ENCODE measurements around the gene ETV1.

ETV1 gene

GRCh38 chr7:13947535-13947934 lies 41.9 kb downstream of the ETV1 start:
- no peak overlapping the region for H2BK5ac ChIP-seq (ENCODE audit: low read length)
- no peak for DNase-seq
- H3K4me2 ChIP-seq (ENCODE audit: low read length), result no peak overlapping the region
- H3K27me3 ChIP-seq (ENCODE audit: insufficient read depth, low read length, poor library complexity), result no peaks in the 10 kb centered on the region
- no peak overlapping the region for H2BK15ac ChIP-seq (replicated peaks; ENCODE audit: low read depth)
- no peak overlapping the region for H2BK120ac ChIP-seq (ENCODE audit: low read depth, low read length)
- H3K4ac ChIP-seq (ENCODE audit: low read depth, low read length), result no peak overlapping the region
- no peaks in the 10 kb centered on the region for H3K79me1 ChIP-seq (ENCODE audit: low read length)
- H3K4me3 ChIP-seq (ENCODE audit: low read length), result no peak overlapping the region
- H2AK5ac ChIP-seq (ENCODE audit: low read length), result no peak overlapping the region
- no CpG with 5 or more reads among the region's 1 CpG for WGBS (ENCODE audit: extremely low coverage, insufficient coverage, low lambda C conversion rate)
- no peaks in the 10 kb centered on the region for H3K79me2 ChIP-seq (ENCODE audit: control insufficient read depth, insufficient read depth, low read length)
- no peak overlapping the region for H3K9ac ChIP-seq (ENCODE audit: low read length)
- H3K23ac ChIP-seq (ENCODE audit: low read length), result no peak overlapping the region
- H4K8ac ChIP-seq (ENCODE audit: low read depth, low read length), result no peak overlapping the region
- no peak overlapping the region for H4K5ac ChIP-seq (ENCODE audit: low read length)
- H3K18ac ChIP-seq (ENCODE audit: low read length), result no peak overlapping the region
- no peaks in the 10 kb centered on the region for H3K36me3 ChIP-seq (ENCODE audit: control insufficient read depth, insufficient read depth, low read length)
- H3K56ac ChIP-seq (ENCODE audit: low read length), result no peak overlapping the region
- no peaks in the 10 kb centered on the region for H3K4me1 ChIP-seq (ENCODE audit: control insufficient read depth, low read depth, low read length)
- no peak overlapping the region for H3K27ac ChIP-seq (ENCODE audit: low read depth, low read length)

- no peak overlapping the region for H4K8ac ChIP-seq (ENCODE audit: low read depth, low read length)
- no peaks in the 10 kb centered on the region for H3K79me2 ChIP-seq (ENCODE audit: control insufficient read depth, insufficient read depth, low read length)
- no CpG with 5 or more reads among the region's 1 CpG for WGBS (ENCODE audit: extremely low coverage, insufficient coverage, low lambda C conversion rate)
- H3K4me3 ChIP-seq (ENCODE audit: low read length), result no peak overlapping the region
- H3K23ac ChIP-seq (ENCODE audit: low read length), result no peak overlapping the region
- H3K4me1 ChIP-seq (ENCODE audit: control insufficient read depth, low read depth, low read length), result no peaks in the 10 kb centered on the region
- no peaks in the 10 kb centered on the region for H3K27me3 ChIP-seq (ENCODE audit: insufficient read depth, low read length, poor library complexity)
- H3K27ac ChIP-seq (ENCODE audit: low read depth, low read length), result no peak overlapping the region
- no peak overlapping the region for H2BK5ac ChIP-seq (ENCODE audit: low read length)
- H3K18ac ChIP-seq (ENCODE audit: low read length), result no peak overlapping the region
- no peak overlapping the region for H3K9ac ChIP-seq (ENCODE audit: low read length)
- no peaks in the 10 kb centered on the region for H3K79me1 ChIP-seq (ENCODE audit: low read length)
- no peak overlapping the region for H2BK15ac ChIP-seq (replicated peaks; ENCODE audit: low read depth)
- no peaks in the 10 kb centered on the region for H3K36me3 ChIP-seq (ENCODE audit: control insufficient read depth, insufficient read depth, low read length)
- no peak for DNase-seq
- no peak overlapping the region for H4K5ac ChIP-seq (ENCODE audit: low read length)
- H3K4ac ChIP-seq (ENCODE audit: low read depth, low read length), result no peak overlapping the region
- no peak overlapping the region for H2BK120ac ChIP-seq (ENCODE audit: low read depth, low read length)
- no peak overlapping the region for H3K56ac ChIP-seq (ENCODE audit: low read length)
- H2AK5ac ChIP-seq (ENCODE audit: low read length), result no peak overlapping the region
- no peak overlapping the region for H3K4me2 ChIP-seq (ENCODE audit: low read length)
Measured at GRCh38 chr7:13946181-13946580, 43.3 kb downstream of the ETV1 start.

- Histone ChIP-seq H3K79me2 (ENCODE audit: control insufficient read depth, insufficient read depth, low read length) (no peaks in the 10 kb centered on the region), H2BK5ac (ENCODE audit: low read length) (no peak overlapping the region), H3K4me1 (ENCODE audit: control insufficient read depth, low read depth, low read length) (no peaks in the 10 kb centered on the region), H3K27me3 (ENCODE audit: insufficient read depth, low read length, poor library complexity) (no peaks in the 10 kb centered on the region), H3K4me2 (ENCODE audit: low read length) (no peak overlapping the region), H4K8ac (ENCODE audit: low read depth, low read length) (no peak overlapping the region), H3K18ac (ENCODE audit: low read length) (no peak overlapping the region), H3K23ac (ENCODE audit: low read length) (no peak overlapping the region), H3K36me3 (ENCODE audit: control insufficient read depth, insufficient read depth, low read length) (no peaks in the 10 kb centered on the region), H2BK120ac (ENCODE audit: low read depth, low read length) (no peak overlapping the region), H2BK15ac (replicated peaks; ENCODE audit: low read depth) (no peak overlapping the region), H3K27ac (ENCODE audit: low read depth, low read length) (no peak overlapping the region), H3K4me3 (ENCODE audit: low read length) (no peak overlapping the region), H3K79me1 (ENCODE audit: low read length) (no peaks in the 10 kb centered on the region), H3K9ac (ENCODE audit: low read length) (no peak overlapping the region), H2AK5ac (ENCODE audit: low read length) (no peak overlapping the region), H4K5ac (ENCODE audit: low read length) (no peak overlapping the region), H3K4ac (ENCODE audit: low read depth, low read length) (no peak overlapping the region), H3K56ac (ENCODE audit: low read length) (no peak overlapping the region)
- no CpG with 5 or more reads among the region's 7 CpGs for WGBS (ENCODE audit: extremely low coverage, insufficient coverage, low lambda C conversion rate)
- no peak for DNase-seq
Measured at GRCh38 chr7:13945670-13946069, 43.8 kb downstream of the ETV1 start.

- peaks cover 3% of the 10 kb centered on the region for H3K36me3 ChIP-seq (ENCODE audit: control insufficient read depth, insufficient read depth, low read length)
- H2BK5ac ChIP-seq (ENCODE audit: low read length), result no peak overlapping the region
- DNase-seq, result no peak
Measured at GRCh38 chr7:13933536-13933935, 55.9 kb downstream of the ETV1 start.

GRCh38 chr7:13933091-13933490 lies 56.4 kb downstream of the ETV1 start:
- WGBS (ENCODE audit: extremely low coverage, insufficient coverage, low lambda C conversion rate), result no CpG with 5 or more reads among the region's 3 CpGs
- Histone ChIP-seq H3K9ac (ENCODE audit: low read length) (no peak overlapping the region), H3K56ac (ENCODE audit: low read length) (no peak overlapping the region), H4K5ac (ENCODE audit: low read length) (no peak overlapping the region), H3K4me1 (ENCODE audit: control insufficient read depth, low read depth, low read length) (no peaks in the 10 kb centered on the region), H3K4me3 (ENCODE audit: low read length) (no peak overlapping the region), H2BK15ac (replicated peaks; ENCODE audit: low read depth) (no peak overlapping the region), H3K23ac (ENCODE audit: low read length) (no peak overlapping the region), H3K4me2 (ENCODE audit: low read length) (no peak overlapping the region), H3K79me2 (ENCODE audit: control insufficient read depth, insufficient read depth, low read length) (no peaks in the 10 kb centered on the region), H3K27ac (ENCODE audit: low read depth, low read length) (no peak overlapping the region), H2BK120ac (ENCODE audit: low read depth, low read length) (no peak overlapping the region), H3K79me1 (ENCODE audit: low read length) (no peaks in the 10 kb centered on the region), H3K36me3 (ENCODE audit: control insufficient read depth, insufficient read depth, low read length) (peaks cover 3% of the 10 kb centered on the region), H4K8ac (ENCODE audit: low read depth, low read length) (no peak overlapping the region), H2BK5ac (ENCODE audit: low read length) (no peak overlapping the region), H2AK5ac (ENCODE audit: low read length) (no peak overlapping the region), H3K27me3 (ENCODE audit: insufficient read depth, low read length, poor library complexity) (no peaks in the 10 kb centered on the region), H3K18ac (ENCODE audit: low read length) (no peak overlapping the region), H3K4ac (ENCODE audit: low read depth, low read length) (no peak overlapping the region)
- no peak for DNase-seq

More at GRCh38 chr7:13933536-13933935, 55.9 kb downstream of the ETV1 start:
- H2BK120ac ChIP-seq (ENCODE audit: low read depth, low read length), result no peak overlapping the region
- H3K79me1 ChIP-seq (ENCODE audit: low read length), result no peaks in the 10 kb centered on the region
- no peak overlapping the region for H3K23ac ChIP-seq (ENCODE audit: low read length)
- WGBS (ENCODE audit: extremely low coverage, insufficient coverage, low lambda C conversion rate), result no CpG with 5 or more reads among the region's 5 CpGs
- no peak overlapping the region for H2AK5ac ChIP-seq (ENCODE audit: low read length)
- H2BK15ac ChIP-seq (replicated peaks; ENCODE audit: low read depth), result no peak overlapping the region
- no peaks in the 10 kb centered on the region for H3K79me2 ChIP-seq (ENCODE audit: control insufficient read depth, insufficient read depth, low read length)
- H3K4me1 ChIP-seq (ENCODE audit: control insufficient read depth, low read depth, low read length), result no peaks in the 10 kb centered on the region
- H3K27me3 ChIP-seq (ENCODE audit: insufficient read depth, low read length, poor library complexity), result no peaks in the 10 kb centered on the region
- no peak overlapping the region for H4K5ac ChIP-seq (ENCODE audit: low read length)
- H3K18ac ChIP-seq (ENCODE audit: low read length), result peak overlapping the region; percentile 60
- no peak overlapping the region for H3K56ac ChIP-seq (ENCODE audit: low read length)
- no peak overlapping the region for H3K9ac ChIP-seq (ENCODE audit: low read length)
- H3K4ac ChIP-seq (ENCODE audit: low read depth, low read length), result no peak overlapping the region
- no peak overlapping the region for H3K4me3 ChIP-seq (ENCODE audit: low read length)
- H3K27ac ChIP-seq (ENCODE audit: low read depth, low read length), result no peak overlapping the region
- H3K4me2 ChIP-seq (ENCODE audit: low read length), result no peak overlapping the region
- H4K8ac ChIP-seq (ENCODE audit: low read depth, low read length), result no peak overlapping the region

GRCh38 chr7:13932131-13932530 lies 57.3 kb downstream of the ETV1 start:
- H3K4me3 ChIP-seq (ENCODE audit: low read length), result no peak overlapping the region

More at GRCh38 chr7:13932131-13932530, 57.3 kb downstream of the ETV1 start:
- Histone ChIP-seq H4K5ac (ENCODE audit: low read length) (no peak overlapping the region), H3K27me3 (ENCODE audit: insufficient read depth, low read length, poor library complexity) (no peaks in the 10 kb centered on the region), H3K4ac (ENCODE audit: low read depth, low read length) (no peak overlapping the region), H2BK120ac (ENCODE audit: low read depth, low read length) (no peak overlapping the region), H3K79me2 (ENCODE audit: control insufficient read depth, insufficient read depth, low read length) (no peaks in the 10 kb centered on the region), H3K36me3 (ENCODE audit: control insufficient read depth, insufficient read depth, low read length) (peaks cover 3% of the 10 kb centered on the region), H3K23ac (ENCODE audit: low read length) (no peak overlapping the region), H2BK15ac (replicated peaks; ENCODE audit: low read depth) (no peak overlapping the region), H3K79me1 (ENCODE audit: low read length) (no peaks in the 10 kb centered on the region), H3K18ac (ENCODE audit: low read length) (no peak overlapping the region), H3K4me1 (ENCODE audit: control insufficient read depth, low read depth, low read length) (no peaks in the 10 kb centered on the region), H3K27ac (ENCODE audit: low read depth, low read length) (no peak overlapping the region), H3K56ac (ENCODE audit: low read length) (no peak overlapping the region), H2AK5ac (ENCODE audit: low read length) (no peak overlapping the region), H2BK5ac (ENCODE audit: low read length) (no peak overlapping the region), H4K8ac (ENCODE audit: low read depth, low read length) (no peak overlapping the region), H3K9ac (ENCODE audit: low read length) (no peak overlapping the region), H3K4me2 (ENCODE audit: low read length) (no peak overlapping the region)
- WGBS (ENCODE audit: extremely low coverage, insufficient coverage, low lambda C conversion rate), result no CpG with 5 or more reads among the region's 2 CpGs
- no peak for DNase-seq

Data from mesendoderm (in vitro differentiated cells).